ENCODE results near the gene BPIFB1.
A peak's percentile ranks its signal among the peaks of the same experiment; 100 is the strongest.

BPIFB1 gene

GRCh38 chr20:33323236-33323635 is 40.2 kb downstream of the BPIFB1 start:
- H3K27me3 Mint-ChIP-seq = peaks cover 9% of the 10 kb centered on the region
- H3K9me3 Mint-ChIP-seq = no peaks in the 10 kb centered on the region
- H3K27ac Mint-ChIP-seq = peak overlapping the region in 1 of 2 donors; percentile 89
- ATAC-seq = no peak
- no peak for DNase-seq
- H3K4me3 Mint-ChIP-seq = no peak overlapping the region
- H3K4me1 Mint-ChIP-seq = no peaks in the 10 kb centered on the region

- Mint-ChIP-seq H3K4me1 (no peaks in the 10 kb centered on the region), H3K4me3 (no peak overlapping the region)
- no peak for ATAC-seq
Observed at GRCh38 chr20:33325350-33325749, 42.3 kb downstream of the BPIFB1 start.

GRCh38 chr20:33328157-33329137 is 45.4 kb downstream of the BPIFB1 start:
- DNase-seq (no peak), ATAC-seq (no peak)
- Mint-ChIP-seq H3K4me3 (no peak overlapping the region), H3K4me1 (no peaks in the 10 kb centered on the region), H3K9me3 (no peaks in the 10 kb centered on the region), H3K27me3 (peaks cover 20% of the 10 kb centered on the region), H3K27ac (peak overlapping the region in 1 of 2 donors; percentile 57)

More at GRCh38 chr20:33325350-33325749, 42.3 kb downstream of the BPIFB1 start:
- Mint-ChIP-seq H3K27ac (no peak overlapping the region), H3K27me3 (peaks cover 18% of the 10 kb centered on the region), H3K9me3 (no peaks in the 10 kb centered on the region)
- DNase-seq = no peak

GRCh38 chr20:33332905-33333456 is 50.0 kb downstream of the BPIFB1 start:
- H3K9me3 Mint-ChIP-seq = no peaks in the 10 kb centered on the region
- peaks cover 4% of the 10 kb centered on the region for H3K4me1 Mint-ChIP-seq
- ATAC-seq (no peak), DNase-seq (no peak)
- H3K27me3 Mint-ChIP-seq = peaks cover 20% of the 10 kb centered on the region
- no peak overlapping the region for H3K4me3 Mint-ChIP-seq
- no peak overlapping the region for H3K27ac Mint-ChIP-seq

GRCh38 chr20:33333616-33334015 is 50.6 kb downstream of the BPIFB1 start:
- Mint-ChIP-seq H3K4me1 (peaks cover 11% of the 10 kb centered on the region), H3K27ac (no peak overlapping the region), H3K4me3 (no peak overlapping the region), H3K27me3 (peaks cover 20% of the 10 kb centered on the region), H3K9me3 (no peaks in the 10 kb centered on the region)
- ATAC-seq = no peak
- no peak for DNase-seq

- H3K27ac Mint-ChIP-seq = no peak overlapping the region
- DNase-seq = no peak
- H3K9me3 Mint-ChIP-seq = no peaks in the 10 kb centered on the region
- H3K4me3 Mint-ChIP-seq = no peak overlapping the region
- peaks cover 20% of the 10 kb centered on the region for H3K27me3 Mint-ChIP-seq
- ATAC-seq = no peak
- peaks cover 11% of the 10 kb centered on the region for H3K4me1 Mint-ChIP-seq
Observed at GRCh38 chr20:33334111-33334510, 51.1 kb downstream of the BPIFB1 start.

GRCh38 chr20:33336375-33336774 is 53.4 kb downstream of the BPIFB1 start:
- peaks cover 10% of the 10 kb centered on the region for H3K27me3 Mint-ChIP-seq

GRCh38 chr20:33337119-33337518 is 54.1 kb downstream of the BPIFB1 start:
- peak overlapping the region in 1 of 2 donors; percentile 7 for H3K27ac Mint-ChIP-seq
- H3K27me3 Mint-ChIP-seq = peaks cover 10% of the 10 kb centered on the region
- no peak overlapping the region for H3K4me3 Mint-ChIP-seq
- H3K9me3 Mint-ChIP-seq = no peaks in the 10 kb centered on the region
- no peak for ATAC-seq
- no peak for DNase-seq
- peaks cover 11% of the 10 kb centered on the region for H3K4me1 Mint-ChIP-seq

More at GRCh38 chr20:33336375-33336774, 53.4 kb downstream of the BPIFB1 start:
- H3K27ac Mint-ChIP-seq = peak overlapping the region in 1 of 2 donors; percentile 45
- H3K4me3 Mint-ChIP-seq = no peak overlapping the region
- peaks cover 11% of the 10 kb centered on the region for H3K4me1 Mint-ChIP-seq
- H3K9me3 Mint-ChIP-seq = no peaks in the 10 kb centered on the region
- DNase-seq (no peak), ATAC-seq (no peak)

- DNase-seq (no peak), ATAC-seq (no peak)
- Mint-ChIP-seq H3K27ac (peak overlapping the region; percentile 7 to 22), H3K4me1 (peaks cover 11% of the 10 kb centered on the region), H3K27me3 (peaks cover 6% of the 10 kb centered on the region), H3K9me3 (no peaks in the 10 kb centered on the region), H3K4me3 (no peak overlapping the region)
Observed at GRCh38 chr20:33337531-33338165, 54.6 kb downstream of the BPIFB1 start.

GRCh38 chr20:33338467-33339258 is 55.6 kb downstream of the BPIFB1 start:
- no peak for DNase-seq
- Mint-ChIP-seq H3K27me3 (no peaks in the 10 kb centered on the region), H3K27ac (peak overlapping the region in 1 of 2 donors; percentile 89)

GRCh38 chr20:33339515-33340058 is 56.6 kb downstream of the BPIFB1 start:
- H3K4me1 Mint-ChIP-seq = peaks cover 11% of the 10 kb centered on the region
- no peak for ATAC-seq

More at GRCh38 chr20:33338467-33339258, 55.6 kb downstream of the BPIFB1 start:
- H3K4me3 Mint-ChIP-seq = no peak overlapping the region
- no peak for ATAC-seq
- H3K9me3 Mint-ChIP-seq = no peaks in the 10 kb centered on the region
- peaks cover 11% of the 10 kb centered on the region for H3K4me1 Mint-ChIP-seq

GRCh38 chr20:33343521-33343920 is 60.5 kb downstream of the BPIFB1 start:
- H3K4me1 Mint-ChIP-seq = peaks cover 1% of the 10 kb centered on the region
- no peaks in the 10 kb centered on the region for H3K9me3 Mint-ChIP-seq
- DNase-seq (no peak), ATAC-seq (no peak)
- H3K4me3 Mint-ChIP-seq = no peak overlapping the region
- H3K27me3 Mint-ChIP-seq = no peaks in the 10 kb centered on the region
- no peak overlapping the region for H3K27ac Mint-ChIP-seq

More at GRCh38 chr20:33339515-33340058, 56.6 kb downstream of the BPIFB1 start:
- Mint-ChIP-seq H3K4me3 (no peak overlapping the region), H3K27me3 (no peaks in the 10 kb centered on the region), H3K9me3 (no peaks in the 10 kb centered on the region), H3K27ac (no peak overlapping the region)
- no peak for DNase-seq

GRCh38 chr20:33345342-33345741 is 62.3 kb downstream of the BPIFB1 start:
- H3K9me3 Mint-ChIP-seq = no peaks in the 10 kb centered on the region
- H3K4me1 Mint-ChIP-seq = no peaks in the 10 kb centered on the region
- no peak overlapping the region for H3K27ac Mint-ChIP-seq
- ATAC-seq = no peak
- H3K4me3 Mint-ChIP-seq = no peak overlapping the region
- no peaks in the 10 kb centered on the region for H3K27me3 Mint-ChIP-seq
- no peak for DNase-seq

- DNase-seq (no peak), ATAC-seq (no peak)
- Mint-ChIP-seq H3K27me3 (no peaks in the 10 kb centered on the region), H3K4me1 (no peaks in the 10 kb centered on the region), H3K9me3 (no peaks in the 10 kb centered on the region), H3K4me3 (no peak overlapping the region), H3K27ac (peak overlapping the region in 1 of 2 donors; percentile 5)
Observed at GRCh38 chr20:33348136-33348937, 65.3 kb downstream of the BPIFB1 start.

Measured in stimulated activated naive CD8-positive, alpha-beta T cell treated with anti-CD3 and anti-CD28 coated beads, Interleukin-15, amount 100 ng/mL, for 72 hours (primary cell).